Loucy (cell line): ENCODE results near the gene SPSB1.

Experiments
- H2AFZ ChIP-seq: fragments of 200-600 bp; sonication (generic); 2 replicates; pipeline ENCODE4 v1.6.0; 2016; ENCODE audit warnings: antibody characterized with exemption, mild to moderate bottlenecking, low read length, moderate library complexity
- H3F3A ChIP-seq: fragments of 200-600 bp; 2 replicates; pipeline ENCODE4 v1.6.0; 2016; ENCODE audit warnings: antibody characterized with exemption, low read depth, mild to moderate bottlenecking
- H3K27me3 ChIP-seq: fragments of 200-600 bp; sonication (generic); 2 replicates; pipeline ENCODE4 v1.6.1; 2014; ENCODE audit warnings: low read length, mild to moderate bottlenecking; ENCODE audit not compliant: insufficient read depth, poor library complexity, severe bottlenecking
- H3K36me3 ChIP-seq: fragments of 200-600 bp; sonication (generic); 2 replicates; pipeline ENCODE4 v1.6.1; 2016; ENCODE audit warnings: low read length; ENCODE audit not compliant: insufficient read depth
- H3K4me1 ChIP-seq: fragments of 200-600 bp; sonication (generic); 2 replicates; pipeline ENCODE4 v1.5.1; 2014; ENCODE audit warnings: low read length, mild to moderate bottlenecking; ENCODE audit not compliant: insufficient read depth, poor library complexity, severe bottlenecking
- H3K4me2 ChIP-seq: fragments of 200-600 bp; sonication (generic); 2 replicates; pipeline ENCODE4 v1.6.0; 2014; ENCODE audit warnings: antibody characterized with exemption, low read length, low read depth, mild to moderate bottlenecking; ENCODE audit not compliant: poor library complexity, severe bottlenecking
- H3K4me3 ChIP-seq: fragments of 200-600 bp; sonication (generic); 2 replicates; pipeline ENCODE4 v1.5.1; 2014; ENCODE audit warnings: low read length, mild to moderate bottlenecking, mixed read lengths; ENCODE audit not compliant: poor library complexity, severe bottlenecking
- H3K79me2 ChIP-seq: fragments of 200-600 bp; sonication (generic); 2 replicates; pipeline ENCODE4 v1.6.1; 2014; ENCODE audit warnings: low read length; ENCODE audit not compliant: insufficient read depth
- H3K9ac ChIP-seq: fragments of 200-600 bp; sonication (generic); 2 replicates; pipeline ENCODE4 v1.6.0; 2014; ENCODE audit warnings: mild to moderate bottlenecking, low read depth, low read length, moderate library complexity; ENCODE audit not compliant: poor library complexity, severe bottlenecking
- H3K9me2 ChIP-seq: fragments of 200-600 bp; sonication (generic); replicated peaks from 2 replicates; pipeline ENCODE4 v1.6.1; 2016; ENCODE audit warnings: low read depth, low read length, mixed read lengths
- H3K9me3 ChIP-seq: fragments of 200-600 bp; sonication (generic); 2 replicates; pipeline ENCODE4 v1.6.1; 2014; ENCODE audit warnings: mild to moderate bottlenecking, antibody characterized with exemption, low read length, low read depth; ENCODE audit not compliant: insufficient read depth
- H4K20me1 ChIP-seq: fragments of 200-600 bp; sonication (generic); 2 replicates; pipeline ENCODE4 v1.6.0; 2014; ENCODE audit warnings: antibody characterized with exemption, low read length, mild to moderate bottlenecking; ENCODE audit not compliant: insufficient read depth, poor library complexity, severe bottlenecking
- EZH2phosphoT487 ChIP-seq: fragments of 200-600 bp; IDR thresholded peaks from 2 replicates; pipeline ENCODE4 v1.6.1; 2018; ENCODE audit warnings: antibody characterized with exemption, mild to moderate bottlenecking, moderate library complexity, borderline replicate concordance
- TF ChIP-seq, protein P1 (sequence below): fragments of 200-600 bp; sonication (generic); conservative IDR thresholded peaks from 2 replicates; pipeline ENCODE4 v1.5.1; 2014; ENCODE audit warnings: mild to moderate bottlenecking, antibody characterized with exemption, low read length

The SPSB1 gene

DNA sequence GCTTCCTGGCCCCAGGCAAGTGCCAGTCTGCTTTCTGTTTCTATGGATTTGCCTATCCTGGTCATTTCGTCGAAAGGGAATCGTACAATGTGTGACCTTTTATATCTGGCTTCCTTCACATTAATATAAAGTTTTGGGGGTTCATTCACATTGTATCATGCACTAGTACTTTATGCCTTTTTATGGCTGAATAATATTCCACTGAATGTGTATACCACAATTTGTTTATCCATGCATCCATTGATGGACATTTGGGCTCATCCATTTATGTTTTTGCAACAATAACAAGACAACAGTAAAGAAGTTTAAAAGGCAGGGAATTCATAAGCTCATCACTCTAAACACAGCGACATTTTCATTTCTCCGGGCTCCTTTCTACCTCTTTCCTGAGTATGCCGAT lies 50.6 kb downstream of the SPSB1 start:
- H3K9me3 ChIP-seq = no peaks in the 10 kb centered on the region
- H3K9me2 ChIP-seq = no peaks in the 10 kb centered on the region
- peaks cover 10% of the 10 kb centered on the region; the same call in 1 of the 2 replicates for H3K36me3 ChIP-seq
- no peaks in the 10 kb centered on the region for H3K27me3 ChIP-seq
- no peak overlapping the region for H3K9ac ChIP-seq
- TF ChIP-seq, protein P1, sequence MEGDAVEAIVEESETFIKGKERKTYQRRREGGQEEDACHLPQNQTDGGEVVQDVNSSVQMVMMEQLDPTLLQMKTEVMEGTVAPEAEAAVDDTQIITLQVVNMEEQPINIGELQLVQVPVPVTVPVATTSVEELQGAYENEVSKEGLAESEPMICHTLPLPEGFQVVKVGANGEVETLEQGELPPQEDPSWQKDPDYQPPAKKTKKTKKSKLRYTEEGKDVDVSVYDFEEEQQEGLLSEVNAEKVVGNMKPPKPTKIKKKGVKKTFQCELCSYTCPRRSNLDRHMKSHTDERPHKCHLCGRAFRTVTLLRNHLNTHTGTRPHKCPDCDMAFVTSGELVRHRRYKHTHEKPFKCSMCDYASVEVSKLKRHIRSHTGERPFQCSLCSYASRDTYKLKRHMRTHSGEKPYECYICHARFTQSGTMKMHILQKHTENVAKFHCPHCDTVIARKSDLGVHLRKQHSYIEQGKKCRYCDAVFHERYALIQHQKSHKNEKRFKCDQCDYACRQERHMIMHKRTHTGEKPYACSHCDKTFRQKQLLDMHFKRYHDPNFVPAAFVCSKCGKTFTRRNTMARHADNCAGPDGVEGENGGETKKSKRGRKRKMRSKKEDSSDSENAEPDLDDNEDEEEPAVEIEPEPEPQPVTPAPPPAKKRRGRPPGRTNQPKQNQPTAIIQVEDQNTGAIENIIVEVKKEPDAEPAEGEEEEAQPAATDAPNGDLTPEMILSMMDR = no peak
- no peak for TF ChIP-seq EZH2phosphoT487
- no peak overlapping the region for H3K4me2 ChIP-seq
- H3K4me1 ChIP-seq = peaks cover 4% of the 10 kb centered on the region
- peaks cover 100% of the 10 kb centered on the region for H3K79me2 ChIP-seq
- no peak overlapping the region for H3K4me3 ChIP-seq
- H2AFZ ChIP-seq = no peak overlapping the region
- peaks cover 60% of the 10 kb centered on the region for H4K20me1 ChIP-seq
- no peaks in the 10 kb centered on the region for H3F3A ChIP-seq

DNA sequence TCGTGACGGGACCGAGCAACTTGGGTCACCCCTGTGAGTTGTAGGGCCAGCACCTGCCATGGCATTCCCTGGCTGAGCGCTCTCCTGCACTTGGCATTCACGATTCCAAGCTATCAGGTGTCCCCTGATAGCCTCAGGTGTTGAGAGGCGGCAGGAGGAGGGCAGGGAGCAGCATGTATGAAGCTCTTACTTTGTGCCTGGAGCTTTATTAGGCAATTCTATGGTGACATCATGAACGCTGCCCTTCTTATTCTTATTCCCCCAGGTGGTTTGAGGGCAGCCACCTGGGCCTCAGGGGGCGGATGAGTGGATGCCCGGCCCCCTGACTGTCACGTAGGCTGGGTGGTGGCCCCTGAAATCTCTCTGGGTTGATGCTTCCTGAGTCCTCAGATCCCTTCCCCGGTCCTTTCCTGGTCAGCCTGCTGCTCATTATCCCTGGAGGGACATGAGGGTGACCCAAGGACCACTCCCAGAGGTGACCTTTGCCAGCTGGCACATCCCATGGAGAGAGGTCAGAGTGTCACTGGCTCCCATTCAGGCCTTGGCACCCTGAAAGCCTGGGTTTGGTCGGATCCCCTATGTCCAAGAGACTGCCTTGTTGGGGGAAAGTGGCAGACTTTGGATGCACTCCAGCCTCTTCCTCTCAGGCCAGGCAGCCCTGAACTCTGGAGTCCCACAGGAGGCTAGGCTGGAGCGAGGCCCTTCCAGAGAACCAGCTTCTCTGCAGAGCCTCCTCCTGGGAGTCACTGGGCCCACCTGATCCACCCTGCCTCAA lies 51.9 kb downstream of the SPSB1 start:
- H4K20me1 ChIP-seq = peaks cover 57% of the 10 kb centered on the region
- no peak overlapping the region for H3K4me2 ChIP-seq

DNA sequence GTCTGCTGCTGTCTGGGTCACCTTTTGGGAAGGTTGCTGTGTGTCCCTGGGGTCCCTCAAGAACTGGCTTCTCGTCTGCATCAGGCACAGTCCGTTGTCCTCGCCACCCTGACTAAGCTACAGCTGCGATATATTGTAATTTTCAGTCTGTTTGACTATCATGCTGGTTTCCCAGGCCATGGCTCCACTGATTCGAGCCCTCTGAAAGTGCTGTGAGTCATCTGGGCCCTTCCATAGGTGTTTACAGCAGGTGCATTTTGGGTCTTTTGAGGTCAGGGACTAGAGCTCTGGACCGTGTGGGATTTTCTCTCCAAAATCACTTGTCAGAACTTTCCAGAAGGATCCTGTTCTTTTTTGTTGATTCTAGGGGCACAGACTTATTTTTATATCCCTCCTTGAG lies 52.8 kb downstream of the SPSB1 start:
- peaks cover 100% of the 10 kb centered on the region for H3K79me2 ChIP-seq
- H3K4me1 ChIP-seq = peaks cover 4% of the 10 kb centered on the region
- H3K4me2 ChIP-seq = no peak overlapping the region
- peaks cover 24% of the 10 kb centered on the region; the same call in 1 of the 2 replicates for H3K36me3 ChIP-seq
- TF ChIP-seq EZH2phosphoT487 = no peak
- no peak overlapping the region for H3K4me3 ChIP-seq
- H3K27me3 ChIP-seq = no peaks in the 10 kb centered on the region
- no peaks in the 10 kb centered on the region for H3K9me3 ChIP-seq
- H3F3A ChIP-seq = no peaks in the 10 kb centered on the region
- no peak overlapping the region for H2AFZ ChIP-seq
- peaks cover 60% of the 10 kb centered on the region for H4K20me1 ChIP-seq
- no peak overlapping the region for H3K9ac ChIP-seq
- H3K9me2 ChIP-seq = no peaks in the 10 kb centered on the region

More for the DNA sequence above, 51.9 kb downstream of the SPSB1 start:
- no peak overlapping the region for H3K4me3 ChIP-seq
- H3K4me1 ChIP-seq = peaks cover 4% of the 10 kb centered on the region
- TF ChIP-seq EZH2phosphoT487 = no peak
- TF ChIP-seq, protein P1 = no peak
- no peaks in the 10 kb centered on the region for H3F3A ChIP-seq
- H3K27me3 ChIP-seq = no peaks in the 10 kb centered on the region
- H3K36me3 ChIP-seq = peaks cover 15% of the 10 kb centered on the region; the same call in 1 of the 2 replicates
- no peak overlapping the region for H3K9ac ChIP-seq
- H3K79me2 ChIP-seq = peaks cover 100% of the 10 kb centered on the region
- H3K9me3 ChIP-seq = no peaks in the 10 kb centered on the region
- no peaks in the 10 kb centered on the region for H3K9me2 ChIP-seq
- no peak overlapping the region for H2AFZ ChIP-seq

DNA sequence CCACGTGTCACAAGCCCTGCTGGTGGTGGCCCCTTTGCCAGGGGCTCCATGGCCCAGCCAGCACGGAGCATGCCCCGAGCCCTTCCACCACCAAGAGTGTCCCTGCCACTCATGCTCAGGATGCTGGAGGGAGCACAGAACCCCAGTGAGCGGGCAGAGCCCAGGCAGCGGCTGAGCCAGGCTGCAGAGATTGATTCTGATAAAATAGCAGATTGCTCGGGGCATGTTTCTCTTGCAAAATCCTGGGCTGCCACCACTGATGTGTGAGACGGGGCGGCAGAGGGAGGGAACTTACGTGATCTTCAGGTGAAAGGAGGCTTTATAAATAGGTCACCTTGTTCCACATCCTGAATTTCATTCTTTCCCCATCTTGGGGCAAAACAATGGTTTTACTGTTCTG lies 53.2 kb downstream of the SPSB1 start:
- H3K36me3 ChIP-seq = peaks cover 24% of the 10 kb centered on the region; the same call in 1 of the 2 replicates
- H3K4me3 ChIP-seq = no peak overlapping the region
- H4K20me1 ChIP-seq = peaks cover 64% of the 10 kb centered on the region
- H3K9me2 ChIP-seq = no peaks in the 10 kb centered on the region
- H3K27me3 ChIP-seq = no peaks in the 10 kb centered on the region
- H3K79me2 ChIP-seq = peaks cover 100% of the 10 kb centered on the region
- H3K9me3 ChIP-seq = no peaks in the 10 kb centered on the region
- peaks cover 4% of the 10 kb centered on the region for H3K4me1 ChIP-seq
- H3K9ac ChIP-seq = no peak overlapping the region
- no peaks in the 10 kb centered on the region for H3F3A ChIP-seq
- H3K4me2 ChIP-seq = no peak overlapping the region
- H2AFZ ChIP-seq = no peak overlapping the region
- TF ChIP-seq, protein P1 = no peak
- TF ChIP-seq EZH2phosphoT487 = no peak
